HG02798 (cell line): ENCODE results near the gene RAD51AP1.
"Not testable (repeated sequence)": the region's sequence is repeated elsewhere in the genome, so short reads cannot be mapped to it uniquely, and the experiment has no call there.

Experiments
- ATAC-seq: cut with Tn5 transposase; IDR thresholded peaks from one replicate; pipeline ENCODE4 v1.9.1; 2021; ENCODE audit warnings: mild to moderate bottlenecking; ENCODE audit not compliant: unreplicated experiment, poor library complexity

RAD51AP1 gene, protein sequence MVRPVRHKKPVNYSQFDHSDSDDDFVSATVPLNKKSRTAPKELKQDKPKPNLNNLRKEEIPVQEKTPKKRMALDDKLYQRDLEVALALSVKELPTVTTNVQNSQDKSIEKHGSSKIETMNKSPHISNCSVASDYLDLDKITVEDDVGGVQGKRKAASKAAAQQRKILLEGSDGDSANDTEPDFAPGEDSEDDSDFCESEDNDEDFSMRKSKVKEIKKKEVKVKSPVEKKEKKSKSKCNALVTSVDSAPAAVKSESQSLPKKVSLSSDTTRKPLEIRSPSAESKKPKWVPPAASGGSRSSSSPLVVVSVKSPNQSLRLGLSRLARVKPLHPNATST

DNA sequence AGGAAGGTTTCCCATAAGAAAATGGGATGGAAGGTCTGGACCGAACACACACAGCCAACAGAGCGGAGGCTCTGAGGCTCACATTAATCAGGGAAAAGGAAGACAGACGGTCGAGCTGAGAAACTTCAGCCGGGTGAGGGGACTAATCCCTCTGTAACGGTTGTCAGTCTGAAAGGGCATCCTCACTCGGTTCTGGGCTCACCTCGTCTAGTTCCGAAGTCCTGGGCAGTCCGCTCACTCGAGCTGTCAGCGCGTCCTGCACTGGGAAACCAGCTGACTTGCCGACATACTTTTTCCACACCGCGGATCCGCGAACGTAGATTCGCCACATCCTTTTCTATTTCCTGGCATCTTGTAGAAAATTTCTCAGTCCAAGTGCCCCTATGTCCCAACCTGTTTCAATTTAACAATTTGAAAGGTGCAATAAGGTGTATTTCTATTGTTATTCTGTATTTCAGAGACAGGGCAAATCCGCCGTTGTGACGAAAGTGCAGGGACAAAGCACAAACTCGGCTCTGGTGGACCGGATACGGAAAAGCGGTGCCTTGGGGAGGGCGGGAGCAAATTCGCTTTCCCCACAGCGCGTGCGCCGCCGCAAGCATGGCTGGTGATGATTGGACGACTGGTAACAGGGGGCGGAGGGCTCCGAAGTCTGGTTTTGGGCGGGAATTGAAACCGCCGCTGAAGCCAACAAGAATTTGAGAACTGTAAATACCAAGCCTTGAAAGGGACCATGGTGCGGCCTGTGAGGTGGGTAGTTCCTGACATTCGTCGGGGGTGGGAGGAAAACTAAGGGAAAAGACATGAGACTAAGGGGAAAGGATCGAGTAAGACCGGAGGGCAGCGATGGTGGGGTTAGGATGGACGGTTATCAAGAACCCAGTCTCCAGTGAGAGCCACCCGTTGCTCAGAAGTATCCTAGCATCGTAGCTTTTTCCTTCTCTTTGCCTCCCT, at the start of gene RAD51AP1:
Gene RAD51AP1 (plus strand): TSS at position 684 of the 954 bp plus-strand sequence. CDS start 50 bp downstream, at position 734.
- ATAC-seq: peak; percentile 94

DNA sequence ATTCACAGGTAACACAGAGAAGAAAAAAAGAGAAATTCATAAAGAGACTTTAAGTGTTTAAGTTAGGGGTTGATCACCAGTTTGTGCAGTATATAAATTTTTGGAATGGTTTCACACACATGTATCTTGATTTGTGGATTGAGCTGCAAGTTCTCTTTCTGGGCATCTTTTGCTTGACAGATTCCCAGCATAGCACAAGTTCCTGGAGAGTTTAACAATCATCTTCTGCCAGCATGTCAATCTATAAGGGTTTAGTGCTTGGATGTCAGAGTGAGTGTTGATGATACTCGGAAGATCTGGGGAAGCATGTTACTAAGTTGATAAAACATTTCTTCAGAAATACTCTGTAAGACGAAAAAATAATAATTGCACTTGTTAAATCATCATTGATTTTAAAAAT, 49.1 kb upstream of the RAD51AP1 start:
- no peak for ATAC-seq

DNA sequence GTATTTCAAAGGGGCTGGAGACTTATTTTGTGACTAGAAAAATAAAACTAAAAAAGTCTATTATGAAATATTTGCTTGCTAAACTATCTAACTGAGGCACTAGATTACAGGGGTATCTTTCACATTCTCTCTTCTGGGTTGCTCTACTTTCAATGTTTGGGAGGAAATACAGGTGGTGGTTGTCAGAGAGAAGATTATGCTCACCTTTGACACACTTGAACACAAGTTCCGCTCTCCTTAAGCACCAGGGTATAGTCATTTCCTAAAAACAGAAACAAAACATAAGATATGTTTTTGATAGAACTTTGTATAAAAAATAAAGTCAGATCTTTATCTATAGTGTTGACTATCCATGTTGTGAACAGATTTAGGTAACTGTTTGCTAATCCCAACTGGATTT, 47.7 kb upstream of the RAD51AP1 start:
- no peak for ATAC-seq

DNA sequence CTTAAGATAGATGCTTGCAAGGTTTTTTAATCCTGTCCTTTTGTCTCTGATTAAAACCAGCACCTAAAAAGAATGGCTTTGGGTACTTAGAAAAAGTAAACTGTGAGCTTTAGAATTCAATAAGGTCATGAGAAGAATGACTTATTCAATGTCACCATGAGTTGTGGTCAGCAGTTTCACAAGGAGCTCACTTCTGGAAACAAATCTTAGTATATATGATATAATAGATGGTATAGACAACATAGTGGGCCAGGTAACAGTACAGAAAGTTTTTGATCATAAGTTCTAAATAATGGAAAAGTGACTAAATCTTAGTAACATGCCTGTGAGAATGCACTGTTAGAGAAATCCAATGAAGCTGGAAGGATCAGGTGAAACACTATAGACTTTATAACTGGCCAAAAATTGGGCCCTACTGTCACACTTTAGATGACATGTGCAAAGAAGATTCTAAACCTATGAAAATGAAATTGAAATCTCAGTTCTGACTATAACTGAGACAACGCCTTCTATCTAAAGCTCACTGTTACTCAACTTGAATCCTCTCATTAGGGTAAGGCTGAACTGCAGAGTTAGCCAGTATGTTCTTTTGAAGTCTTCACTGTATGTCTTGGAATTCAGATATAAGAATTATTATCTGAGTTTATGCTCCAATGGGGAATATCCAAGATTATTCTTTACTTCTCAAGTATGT, 42.4 kb upstream of the RAD51AP1 start:
- ATAC-seq: peak; percentile 84

DNA sequence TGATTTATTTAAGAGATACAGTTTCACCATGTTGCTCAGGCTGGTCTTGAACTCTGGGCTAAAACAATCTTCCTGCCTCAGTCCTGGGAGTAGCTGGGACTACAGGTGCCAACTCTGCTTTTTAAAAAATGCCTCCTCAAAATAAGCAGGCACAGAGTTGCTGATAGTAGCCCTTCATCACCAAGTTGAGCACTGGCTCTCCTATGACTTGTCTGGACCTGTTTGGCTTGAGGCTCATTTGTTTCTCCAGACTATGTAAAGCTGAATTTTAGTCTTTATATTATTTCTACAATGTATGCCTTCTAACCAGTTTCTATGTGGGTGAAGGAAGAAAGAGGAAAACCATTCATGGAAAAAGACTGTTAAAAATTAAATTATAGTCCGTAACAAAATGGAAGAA, 39.5 kb upstream of the RAD51AP1 start:
- ATAC-seq: no peak

DNA sequence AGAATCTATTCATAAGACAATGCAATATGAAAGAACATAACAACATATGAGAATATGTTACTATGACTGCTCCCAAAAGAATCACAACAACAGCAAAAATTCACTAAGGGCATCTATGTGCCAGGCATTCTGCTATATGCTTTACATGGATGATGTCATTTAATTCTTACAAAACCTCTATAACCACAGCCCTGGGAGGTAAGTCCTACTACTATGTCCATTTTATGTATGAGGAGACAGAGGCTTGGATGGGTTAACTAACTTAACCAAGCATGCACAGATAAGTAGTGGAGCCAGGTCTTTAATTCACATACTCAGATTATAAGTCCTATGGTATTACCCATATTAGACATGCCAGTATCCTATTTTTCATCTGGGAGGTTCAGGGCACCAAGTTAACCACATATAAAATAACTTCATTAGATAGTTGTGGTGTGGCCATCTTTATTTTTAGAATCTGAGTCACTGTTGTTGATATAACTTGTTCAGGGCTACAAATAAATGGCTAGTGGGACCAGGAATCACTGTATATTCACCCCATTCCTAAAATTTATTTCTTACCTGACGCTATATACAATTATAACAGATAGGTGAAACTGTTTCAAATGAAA, 33.2 kb upstream of the RAD51AP1 start:
- ATAC-seq: no peak

DNA sequence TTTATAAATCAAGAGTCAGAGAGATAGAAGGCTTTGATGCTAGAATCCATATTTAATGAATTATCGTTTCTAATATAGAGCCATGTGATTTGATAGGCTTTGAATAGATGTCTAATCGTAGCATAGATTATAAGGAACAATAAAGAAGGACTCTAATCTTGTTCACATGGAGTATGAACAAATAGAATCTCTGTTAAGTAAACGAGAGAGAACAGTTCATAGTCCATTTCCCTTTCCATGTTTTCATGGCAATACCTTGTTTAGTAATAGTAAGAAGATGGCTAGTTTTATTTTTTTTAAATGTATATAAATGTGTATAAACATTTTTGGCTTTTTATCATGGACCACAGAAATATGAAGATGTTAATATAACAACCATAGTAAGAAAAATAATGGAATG, 32.3 kb upstream of the RAD51AP1 start:
- no peak for ATAC-seq

DNA sequence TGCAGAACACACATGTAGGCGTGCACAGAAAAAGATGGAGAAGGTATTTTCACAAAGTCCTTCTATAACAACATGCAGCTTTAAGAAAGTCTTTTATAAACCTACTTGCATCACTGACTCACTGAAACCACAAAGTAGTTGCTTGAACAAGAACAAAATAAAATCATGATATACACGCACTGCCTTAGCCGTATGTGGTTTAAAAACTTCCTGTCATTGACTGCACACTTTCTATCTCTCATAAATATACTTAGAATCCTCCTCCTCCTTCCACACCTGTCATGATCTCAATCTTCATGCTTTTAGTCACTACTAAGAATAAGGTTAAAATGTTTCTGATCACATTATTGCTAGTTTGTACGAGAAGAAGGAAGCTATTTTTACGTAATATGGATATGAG, 31.8 kb upstream of the RAD51AP1 start:
- ATAC-seq: peak; percentile 70

DNA sequence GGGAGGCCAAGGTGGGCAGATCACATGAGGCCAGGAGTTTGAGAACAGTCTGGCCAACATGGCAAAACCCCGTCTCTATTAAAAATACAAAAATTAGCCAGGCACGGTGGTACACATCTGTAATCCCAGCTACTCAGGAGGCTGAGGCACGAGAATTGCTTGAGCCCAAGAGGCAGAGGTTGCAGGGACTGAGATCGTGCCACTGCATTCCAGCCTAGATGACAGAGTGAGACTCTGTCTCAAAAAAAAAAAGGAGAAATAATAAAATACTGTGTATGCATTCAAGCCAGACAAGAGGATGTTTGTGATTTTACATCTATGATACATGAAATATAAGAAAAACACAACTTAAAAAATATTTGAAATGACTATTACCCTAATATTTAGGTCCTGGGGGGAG, 30.2 kb upstream of the RAD51AP1 start:
- ATAC-seq: not testable (repeated sequence)

DNA sequence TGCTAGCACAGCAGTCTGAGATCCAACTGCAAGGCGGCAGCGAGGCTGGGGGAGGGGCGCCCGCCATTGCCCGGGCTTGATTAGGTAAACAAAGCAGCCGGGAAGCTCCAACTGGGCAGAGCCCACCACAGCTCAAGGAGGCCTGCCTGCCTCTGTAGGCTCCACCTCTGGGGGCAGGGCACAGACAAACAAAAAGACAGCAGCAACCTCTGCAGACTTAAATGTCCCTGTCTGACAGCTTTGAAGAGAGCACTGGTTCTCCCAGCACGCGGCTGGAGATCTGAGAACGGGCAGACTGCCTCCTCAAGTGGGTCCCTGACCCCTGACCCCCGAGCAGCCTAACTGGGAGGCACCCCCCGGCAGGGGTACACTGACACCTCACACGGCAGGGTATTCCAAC, 29.4 kb upstream of the RAD51AP1 start:
- not testable (repeated sequence) for ATAC-seq

DNA sequence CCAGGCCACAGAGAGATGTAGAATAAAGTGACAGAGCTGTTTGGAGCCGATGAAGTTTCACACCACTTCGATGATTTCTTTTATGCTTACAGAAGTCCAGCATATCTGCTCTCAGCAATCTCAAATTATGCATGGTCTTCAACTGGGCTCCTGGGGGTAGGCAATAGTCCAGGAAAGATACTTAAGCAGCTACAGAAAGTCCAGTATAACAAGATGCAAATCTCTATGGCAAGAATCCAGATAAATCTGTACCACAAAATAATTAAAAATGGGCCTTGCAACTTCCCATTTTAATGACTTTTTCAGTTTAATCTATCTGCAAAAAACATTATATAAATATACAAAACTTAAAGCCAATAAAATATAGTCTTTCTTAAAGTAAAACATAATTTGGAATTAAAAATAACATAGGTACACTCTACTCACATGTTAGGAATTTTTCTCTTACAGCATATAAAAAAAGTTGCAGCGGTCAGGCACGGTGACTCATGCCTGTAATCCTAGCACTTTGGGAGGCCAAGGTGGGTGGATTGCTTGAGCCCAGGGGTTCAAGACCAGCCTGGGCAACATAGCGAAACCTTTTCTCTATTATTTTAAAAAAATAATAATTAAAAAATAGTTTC, 20.5 kb upstream of the RAD51AP1 start:
- no peak for ATAC-seq

DNA sequence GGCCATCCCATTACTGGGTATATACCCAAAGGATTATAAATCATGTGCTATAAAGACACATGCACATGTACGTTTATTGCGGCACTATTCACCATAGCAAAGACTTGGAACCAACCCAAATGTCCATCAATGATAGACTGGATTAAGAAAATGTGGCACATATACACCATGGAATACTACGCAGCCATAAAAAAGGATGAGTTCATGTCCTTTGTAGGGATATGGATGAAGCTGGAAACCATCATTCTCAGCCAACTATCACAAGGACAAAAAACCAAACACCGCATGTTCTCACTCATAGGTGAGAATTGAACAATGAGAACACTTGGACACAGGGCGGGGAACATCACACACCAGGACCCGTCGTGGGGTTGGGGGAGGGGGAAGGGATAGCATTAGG, 15.2 kb upstream of the RAD51AP1 start:
- ATAC-seq: not testable (repeated sequence)

DNA sequence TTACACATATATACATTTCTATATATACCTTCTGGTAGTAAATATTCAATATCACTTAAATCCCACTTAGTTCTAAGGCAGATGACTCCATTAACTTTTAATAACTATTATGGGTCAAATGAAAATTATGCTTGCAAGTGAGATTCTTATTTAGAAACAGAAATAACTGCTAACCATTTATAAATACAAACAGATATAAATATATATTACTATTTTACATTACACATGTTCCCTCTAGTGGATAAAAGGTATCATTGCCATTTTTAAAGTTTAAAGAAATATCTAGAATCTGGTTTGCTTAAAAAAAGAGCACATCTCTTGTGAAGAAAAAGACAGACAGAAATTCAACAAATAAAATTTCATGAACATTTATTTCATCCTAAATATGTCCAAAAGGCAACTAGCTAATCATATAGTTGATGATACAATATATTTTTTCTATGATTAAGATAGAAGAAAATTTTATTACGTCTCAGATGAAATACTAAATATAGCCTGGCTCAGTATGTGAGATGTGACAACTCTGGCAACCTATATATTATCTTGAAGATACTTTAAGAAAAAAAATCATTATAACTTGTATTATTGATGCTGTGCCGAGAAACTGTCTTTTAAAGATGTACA, 11.7 kb upstream of the RAD51AP1 start:
- no peak for ATAC-seq

DNA sequence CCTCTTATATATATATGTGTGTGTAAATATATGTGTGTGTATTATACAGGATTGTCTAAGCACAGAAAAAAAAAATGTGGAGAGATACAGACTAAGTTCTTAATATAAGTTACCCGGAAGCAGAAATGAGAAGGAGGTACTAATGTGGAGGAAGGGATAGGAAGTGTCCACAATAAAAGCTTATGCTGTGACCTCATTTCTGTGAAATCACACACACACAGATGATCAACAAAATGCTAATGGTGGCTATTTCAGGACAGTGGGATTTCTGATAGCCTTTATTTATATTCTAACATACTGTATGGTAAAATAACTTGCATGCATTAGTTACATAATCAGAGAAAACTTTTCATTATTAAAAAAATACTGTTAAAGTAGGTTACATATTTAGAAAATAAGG, 8.5 kb upstream of the RAD51AP1 start:
- ATAC-seq: no peak

DNA sequence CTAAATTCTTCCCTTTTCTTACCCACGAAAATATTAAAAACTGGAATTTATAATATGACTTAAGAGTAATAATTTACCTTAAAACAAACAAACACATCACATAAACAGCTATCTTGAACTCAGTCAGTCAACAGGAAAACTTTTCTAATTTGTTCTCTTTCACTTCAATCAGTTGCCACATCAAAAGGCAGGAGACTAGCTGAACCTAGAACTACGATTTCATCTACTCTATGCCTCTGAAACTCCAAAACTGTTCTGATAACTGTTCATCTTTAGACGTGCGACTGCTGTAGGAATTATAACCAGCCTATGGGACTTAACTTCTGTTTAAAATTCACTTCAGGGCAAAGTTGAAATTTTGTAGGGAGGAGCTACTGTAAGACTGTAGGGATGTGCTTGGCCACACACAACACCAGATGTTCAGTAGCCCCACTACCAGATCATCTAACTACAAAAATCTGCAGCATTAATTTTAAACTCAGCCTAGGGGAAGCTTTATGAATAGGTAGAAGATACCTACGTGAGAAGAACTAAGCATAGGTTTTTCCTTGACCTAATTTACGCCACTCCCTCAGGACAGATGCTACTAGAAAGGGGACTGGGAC, 7.6 kb upstream of the RAD51AP1 start:
- ATAC-seq: no peak

DNA sequence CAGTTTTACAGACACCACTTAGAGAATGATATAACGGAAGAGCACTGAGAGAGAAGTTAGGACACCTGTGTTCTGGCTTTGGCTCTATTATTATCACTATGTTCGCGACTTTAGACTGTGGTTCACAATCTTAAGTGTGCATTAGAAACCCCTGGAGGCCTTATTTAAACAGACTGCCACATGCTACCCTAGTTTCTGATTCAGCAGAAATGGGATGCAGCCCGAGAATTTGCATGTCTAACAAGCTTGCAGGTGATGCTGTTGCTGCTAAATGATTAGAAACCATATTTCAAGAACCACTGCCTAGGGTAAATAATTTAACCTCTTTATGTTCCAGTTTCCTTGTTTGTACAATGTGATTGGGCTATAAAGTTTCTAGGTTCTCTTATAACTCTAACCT, 3.6 kb upstream of the RAD51AP1 start:
- peak; percentile 31 for ATAC-seq

DNA sequence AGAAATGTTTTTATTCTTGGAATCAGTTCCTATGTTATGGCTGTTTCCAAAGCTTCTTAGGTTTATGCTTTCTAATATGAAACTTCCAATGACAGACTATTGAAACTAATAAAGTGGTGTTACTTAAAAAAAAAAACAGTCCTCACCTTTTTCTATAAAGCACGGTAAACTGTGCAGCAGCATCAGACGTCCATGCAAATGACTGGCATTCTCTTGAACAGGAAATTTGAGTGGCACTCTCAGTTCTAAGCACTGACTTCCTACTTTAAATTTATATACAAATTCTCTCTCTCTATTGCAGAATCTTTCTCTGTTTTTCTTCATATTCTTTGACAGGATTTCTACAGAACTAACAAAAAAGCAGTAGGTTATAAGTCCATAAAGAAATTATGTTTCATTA, 2.8 kb upstream of the RAD51AP1 start:
- ATAC-seq: no peak

DNA sequence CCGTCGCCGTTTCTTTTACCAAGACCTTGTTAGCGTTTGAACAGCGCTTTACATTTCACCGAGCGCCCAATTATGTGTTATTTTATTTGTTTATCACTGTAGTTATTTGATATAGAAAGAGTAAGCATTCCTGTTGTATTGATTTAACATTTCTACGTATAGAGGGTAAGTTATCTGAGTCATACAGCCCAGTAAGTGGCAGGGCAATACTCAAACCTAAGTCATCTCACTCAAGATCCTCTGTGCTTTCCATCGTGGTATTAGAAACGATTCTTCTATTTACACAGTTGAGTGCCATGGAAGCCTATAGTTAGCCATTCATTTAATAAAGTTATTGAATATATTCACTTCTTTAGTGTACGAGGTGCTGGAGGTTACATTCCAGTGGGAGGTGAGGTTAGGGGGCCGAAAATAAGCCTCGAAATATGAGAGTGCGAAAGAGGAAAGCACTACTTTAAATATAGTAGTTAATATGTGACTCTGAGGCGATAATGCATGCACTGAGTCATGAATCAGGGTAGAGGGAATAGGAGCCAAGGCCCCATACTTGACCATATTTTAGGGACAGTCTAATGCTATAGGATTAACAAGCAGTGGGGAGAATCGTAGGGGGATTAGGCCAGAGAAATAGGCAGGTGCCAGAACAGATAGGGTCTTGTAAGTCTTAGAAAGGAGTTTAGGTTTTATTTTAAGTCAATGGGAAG, 629 bp downstream of the RAD51AP1 start:
- no peak for ATAC-seq

DNA sequence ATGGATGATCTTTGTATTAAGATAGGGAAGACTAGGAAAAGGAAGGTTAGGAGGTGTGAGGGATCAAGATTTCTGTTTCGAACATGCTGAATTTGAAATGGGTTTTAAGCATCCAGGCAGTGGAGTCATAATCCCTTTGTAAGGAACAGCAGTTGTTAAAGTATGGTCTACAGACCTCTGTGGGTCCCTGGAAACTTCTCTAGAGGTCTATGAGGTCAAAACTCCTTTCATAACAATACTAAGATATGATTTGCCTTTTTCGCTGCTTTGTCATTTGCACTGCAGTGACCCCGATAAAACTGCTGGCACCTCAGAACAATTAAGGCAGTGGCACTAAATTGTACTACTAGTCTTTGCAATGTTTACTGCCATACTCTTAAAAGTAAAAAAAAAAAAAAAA, 1.5 kb downstream of the RAD51AP1 start:
- no peak for ATAC-seq
